PFSK-1 (cell line): ENCODE data around the gene TMC5.

Source experiments
- FOXP2 ChIP-seq: optimal IDR thresholded peaks from 2 replicates; pipeline ENCODE3; 2011; ENCODE audit warnings: borderline replicate concordance, control low read depth, inconsistent platforms; ENCODE audit not compliant: insufficient read depth; ENCODE audit errors: extremely low read length, extremely low read depth
- POLR2AphosphoS5 ChIP-seq: IDR thresholded peaks from 2 replicates; pipeline ENCODE4 v1.6.1; 2012; ENCODE audit warnings: low read depth, mild to moderate bottlenecking, control low read depth, low read length, moderate library complexity
- SIN3A ChIP-seq: IDR thresholded peaks from 2 replicates; pipeline ENCODE4 v1.6.1; 2012; ENCODE audit warnings: mild to moderate bottlenecking, low read length, moderate library complexity, borderline replicate concordance; ENCODE audit not compliant: insufficient read depth
- TAF1 ChIP-seq: IDR thresholded peaks from 2 replicates; pipeline ENCODE4 v1.6.1; 2012; ENCODE audit warnings: low read length, control low read depth, borderline replicate concordance; ENCODE audit not compliant: insufficient read depth
- TF ChIP-seq, protein P1 (sequence below), 2 experiments: IDR thresholded peaks; 2 replicates each; pipeline versions ENCODE4 v1.6.1 to v1.8.0; 2011 to 2012; ENCODE audit warnings: low read depth in 2 of 2, low read length in 2 of 2, control low read depth in 1 of 2, inconsistent platforms in 1 of 2, mild to moderate bottlenecking in 1 of 2, moderate library complexity in 1 of 2; ENCODE audit not compliant: insufficient read depth in 1 of 2

TMC5 gene

DNA sequence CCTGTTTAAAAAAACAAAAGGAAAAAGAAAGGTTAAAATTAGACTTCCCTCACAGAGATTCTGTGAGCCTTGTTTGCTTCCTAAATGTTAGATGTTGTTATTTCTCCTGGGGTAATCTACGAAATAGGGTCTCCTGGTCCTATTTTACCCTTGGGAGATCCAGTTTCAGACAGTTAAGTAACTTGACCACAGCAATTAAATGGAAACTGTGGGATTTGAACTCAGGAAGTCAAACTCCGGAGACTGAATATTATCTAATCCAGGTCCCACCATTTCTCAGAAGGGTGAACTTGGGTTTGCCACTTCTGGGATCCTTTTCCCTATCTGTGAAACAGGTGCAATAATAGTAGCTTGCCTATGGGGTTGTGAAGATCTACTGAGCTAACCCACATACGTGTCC, 6.4 kb upstream of the TMC5 start:
- TF ChIP-seq, protein P1, sequence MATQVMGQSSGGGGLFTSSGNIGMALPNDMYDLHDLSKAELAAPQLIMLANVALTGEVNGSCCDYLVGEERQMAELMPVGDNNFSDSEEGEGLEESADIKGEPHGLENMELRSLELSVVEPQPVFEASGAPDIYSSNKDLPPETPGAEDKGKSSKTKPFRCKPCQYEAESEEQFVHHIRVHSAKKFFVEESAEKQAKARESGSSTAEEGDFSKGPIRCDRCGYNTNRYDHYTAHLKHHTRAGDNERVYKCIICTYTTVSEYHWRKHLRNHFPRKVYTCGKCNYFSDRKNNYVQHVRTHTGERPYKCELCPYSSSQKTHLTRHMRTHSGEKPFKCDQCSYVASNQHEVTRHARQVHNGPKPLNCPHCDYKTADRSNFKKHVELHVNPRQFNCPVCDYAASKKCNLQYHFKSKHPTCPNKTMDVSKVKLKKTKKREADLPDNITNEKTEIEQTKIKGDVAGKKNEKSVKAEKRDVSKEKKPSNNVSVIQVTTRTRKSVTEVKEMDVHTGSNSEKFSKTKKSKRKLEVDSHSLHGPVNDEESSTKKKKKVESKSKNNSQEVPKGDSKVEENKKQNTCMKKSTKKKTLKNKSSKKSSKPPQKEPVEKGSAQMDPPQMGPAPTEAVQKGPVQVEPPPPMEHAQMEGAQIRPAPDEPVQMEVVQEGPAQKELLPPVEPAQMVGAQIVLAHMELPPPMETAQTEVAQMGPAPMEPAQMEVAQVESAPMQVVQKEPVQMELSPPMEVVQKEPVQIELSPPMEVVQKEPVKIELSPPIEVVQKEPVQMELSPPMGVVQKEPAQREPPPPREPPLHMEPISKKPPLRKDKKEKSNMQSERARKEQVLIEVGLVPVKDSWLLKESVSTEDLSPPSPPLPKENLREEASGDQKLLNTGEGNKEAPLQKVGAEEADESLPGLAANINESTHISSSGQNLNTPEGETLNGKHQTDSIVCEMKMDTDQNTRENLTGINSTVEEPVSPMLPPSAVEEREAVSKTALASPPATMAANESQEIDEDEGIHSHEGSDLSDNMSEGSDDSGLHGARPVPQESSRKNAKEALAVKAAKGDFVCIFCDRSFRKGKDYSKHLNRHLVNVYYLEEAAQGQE (IDR thresholded peaks at IDR 0.05; ENCODE audit: insufficient read depth in 1 of 2, low read depth in 2 of 2, low read length in 2 of 2), result no peak
- TF ChIP-seq POLR2AphosphoS5 (no peak), FOXP2 (no peak), TAF1 (no peak), SIN3A (no peak)

DNA sequence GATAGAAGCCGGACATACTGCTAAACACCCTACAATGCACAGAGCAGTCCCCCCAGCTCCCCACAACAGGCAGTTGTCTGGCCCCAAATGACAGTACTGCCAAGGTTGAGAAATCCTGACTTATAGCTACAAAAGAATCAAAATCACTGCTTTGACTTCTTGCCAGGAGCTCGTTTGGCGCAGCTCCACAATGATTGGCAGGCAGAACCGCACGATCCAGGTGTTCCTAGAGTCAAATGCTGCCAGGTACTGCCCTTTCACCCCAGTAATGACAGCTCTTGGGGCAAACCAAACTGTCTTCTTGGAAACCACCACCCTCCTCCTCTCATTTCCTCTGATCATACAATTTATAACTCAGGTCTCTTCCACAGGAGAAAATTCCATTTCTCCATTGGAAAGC, 2.2 kb upstream of the TMC5 start:
- TF ChIP-seq, protein P1 (IDR thresholded peaks at IDR 0.05; ENCODE audit: insufficient read depth in 1 of 2, low read depth in 2 of 2, low read length in 2 of 2), result no peak
- TF ChIP-seq FOXP2, result no peak
- TF ChIP-seq SIN3A, result no peak
- TF ChIP-seq POLR2AphosphoS5, result no peak
- no peak for TF ChIP-seq TAF1

DNA sequence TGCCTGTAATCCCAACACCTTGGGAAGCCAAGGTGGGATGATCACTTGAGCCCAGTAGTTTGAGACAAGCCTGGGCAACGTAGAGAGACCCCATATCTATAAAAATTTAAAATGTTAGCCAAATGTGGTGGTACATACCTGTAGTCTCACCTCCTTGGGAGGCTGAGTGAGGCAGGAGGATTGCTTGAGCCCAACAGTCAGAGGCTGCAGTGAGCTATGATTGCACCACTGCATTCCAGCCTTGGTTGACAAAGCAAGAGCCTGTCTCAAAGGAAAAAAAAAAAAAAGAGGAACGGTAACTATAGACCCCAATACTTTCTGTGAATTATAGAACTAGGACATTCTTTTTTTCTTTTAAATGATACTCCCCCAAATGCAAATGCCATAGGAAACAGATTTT, 1.8 kb upstream of the TMC5 start:
- TF ChIP-seq POLR2AphosphoS5 (no peak), SIN3A (no peak), FOXP2 (no peak), TAF1 (no peak)
- TF ChIP-seq, protein P1 (IDR thresholded peaks at IDR 0.05; ENCODE audit: insufficient read depth in 1 of 2, low read depth in 2 of 2, low read length in 2 of 2), result no peak

DNA sequence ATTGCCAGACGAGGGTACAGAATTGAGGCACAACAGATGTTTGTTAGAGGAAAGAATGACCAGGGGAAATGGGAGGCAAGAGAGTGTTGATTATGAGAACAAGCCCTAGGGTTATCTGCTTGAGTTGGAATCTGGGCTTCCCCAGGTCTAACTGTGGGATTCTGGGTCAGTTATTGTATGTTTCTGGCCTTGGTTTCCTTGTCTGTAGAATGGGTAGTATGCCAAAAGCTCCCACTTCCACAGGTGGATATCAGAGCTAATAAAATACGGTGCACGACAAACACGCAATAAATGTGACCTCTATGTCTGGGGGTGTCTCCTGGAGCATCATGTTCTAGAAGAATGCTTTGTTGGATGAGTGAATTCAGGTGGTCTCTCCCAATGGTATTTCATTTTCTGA, 517 bp downstream of the TMC5 start:
- TF ChIP-seq SIN3A (no peak), TAF1 (no peak), POLR2AphosphoS5 (no peak), FOXP2 (no peak)
- TF ChIP-seq, protein P1 (IDR thresholded peaks at IDR 0.05; ENCODE audit: insufficient read depth in 1 of 2, low read depth in 2 of 2, low read length in 2 of 2), result no peak

- TF ChIP-seq FOXP2, result no peak
- no peak for TF ChIP-seq POLR2AphosphoS5
- TF ChIP-seq, protein P1 (IDR thresholded peaks at IDR 0.05; ENCODE audit: insufficient read depth in 1 of 2, low read depth in 2 of 2, low read length in 2 of 2), result no peak
- no peak for TF ChIP-seq TAF1
- TF ChIP-seq SIN3A, result no peak
These were observed 2.0 kb downstream of the TMC5 start for GRCh38 chr16:19419698-19420075.
